Thyroid gland (tissue), 4 donors: ENCODE measurements around the gene TMEM52B. TPM values are rescaled to one million over a fixed set of nuclear protein-coding genes. Genes with fewer than 3 reads are reported as not detected.

Source experiments
- DNase-seq, 2 donors: peaks; one replicate each; pipeline ENCODE4 v3.0.0-alpha.2; 2019
- H3K27ac ChIP-seq, 3 donors: fragments of 200-600 bp; sonication (generic); 1 replicate in 2 of 3; 2 replicates in 1 of 3; pipeline ENCODE4 v1.5.1; 2016 to 2019; ENCODE audit warnings: mild to moderate bottlenecking in 1 of 3, moderate library complexity in 1 of 3
- H3K27me3 ChIP-seq: fragments of 200-600 bp; sonication (generic); one replicate; pipeline ENCODE4 v1.5.1; 2019
- H3K36me3 ChIP-seq, 2 donors: fragments of 200-600 bp; sonication (generic); one replicate each; pipeline ENCODE4 v1.5.1; 2016 to 2019
- H3K4me1 ChIP-seq, 2 donors: fragments of 200-600 bp; sonication (generic); one replicate each; pipeline ENCODE4 v1.5.1; 2017 to 2019
- H3K4me3 ChIP-seq, 3 donors: fragments of 200-600 bp; sonication (generic); replicated peaks in 1 of 3; 1 replicate in 2 of 3; 2 replicates in 1 of 3; pipeline ENCODE4 v1.5.1; 2016; ENCODE audit warnings: mild to moderate bottlenecking in 1 of 3
- H3K9me3 ChIP-seq: fragments of 200-600 bp; sonication (generic); one replicate; pipeline ENCODE4 v1.5.1; 2017
- CTCF ChIP-seq, 6 experiments: fragments of 200-600 bp in 3 of 6; fragments of 450-650 bp in 3 of 6; sonication (generic) in 3 of 6; IDR thresholded peaks; one replicate each; pipeline ENCODE4 v1.5.1; 2016 to 2019; ENCODE audit warnings: antibody characterized with exemption in 6 of 6, mild to moderate bottlenecking in 2 of 6, inconsistent platforms in 1 of 6, moderate library complexity in 1 of 6
- POLR2A ChIP-seq, 2 donors: fragments of 450-650 bp; IDR thresholded peaks; one replicate each; pipeline ENCODE4 v1.6.1; 2017; ENCODE audit warnings: antibody characterized with exemption in 2 of 2, mild to moderate bottlenecking in 2 of 2, moderate library complexity in 1 of 2
- WGBS, 2 donors: methylation state at CpG; one replicate each; pipeline ENCODE4 v1.1.5; 2017; 5-methylcytosine and 5-hydroxymethylcytosine counted together
- intact Hi-C: fragments of 100-400 bp; cut with DNase I; formaldehyde crosslinking; loops from one replicate; pipeline ENCODE4 v1.15.1; 2023
- total RNA-seq, 4 donors: library from RNA; depleted of rRNA; stranded (reverse); fragments of >200 nt; gene quantifications; one replicate each; pipeline ENCODE4 v1.2.3, GENCODE V29; 2016

The TMEM52B gene
- total RNA-seq, 4 donors from 2014 or later = not detected

GRCh38 chr12:10211101-10211939 lies 32.5 kb downstream of the TMEM52B start:
- DNase-seq = peak in 1 of 2 donors; percentile 22
- WGBS, 2 donors = 92 to 96% methylated on average over 25 of the region's 25 CpGs
- intact Hi-C loops = no loop called here
- Histone ChIP-seq H3K36me3 (no peaks in the 10 kb centered on the region), H3K27ac (peak overlapping the region; percentile 99 to 100 (median 99)), H3K27me3 (no peaks in the 10 kb centered on the region), H3K4me3 (no peak overlapping the region), H3K9me3 (no peaks in the 10 kb centered on the region), H3K4me1 (peaks cover 13 to 14% of the 10 kb centered on the region in 2 donors)
- no peak for TF ChIP-seq POLR2A (IDR thresholded peaks at IDR 0.05)
- TF ChIP-seq CTCF (IDR thresholded peaks at IDR 0.05) = no peak

GRCh38 chr12:10211940-10212738 lies 33.3 kb downstream of the TMEM52B start:
- WGBS, 2 donors = 31 to 38% methylated on average over 30 to 40 of the region's 40 CpGs
- Histone ChIP-seq H3K36me3 (no peaks in the 10 kb centered on the region), H3K27ac (peak overlapping the region; percentile 99 to 100 (median 99)), H3K4me1 (peaks cover 13 to 14% of the 10 kb centered on the region in 2 donors), H3K4me3 (peak overlapping the region in 2 of 3 donors; percentile 60 to 75), H3K9me3 (no peaks in the 10 kb centered on the region), H3K27me3 (no peaks in the 10 kb centered on the region)
- intact Hi-C loops = no loop called here
- no peak for TF ChIP-seq CTCF (IDR thresholded peaks at IDR 0.05)
- TF ChIP-seq POLR2A (IDR thresholded peaks at IDR 0.05) = peak in 1 of 2 donors; percentile 92
- DNase-seq = peak; percentile 98 to 99

- Histone ChIP-seq H3K9me3 (no peaks in the 10 kb centered on the region), H3K4me3 (peak within 1 kb of the TSS; percentile 60 to 83 (median 75)), H3K36me3 (peaks cover 0 to under 1% of the 10 kb centered on the region in 2 donors), H3K27ac (peak within 1 kb of the TSS; percentile 99 to 100 (median 99)), H3K27me3 (no peaks in the 10 kb centered on the region), H3K4me1 (peaks cover 13 to 14% of the 10 kb centered on the region in 2 donors)
- 0 to 1% methylated on average over 26 to 35 of the region's 35 CpGs for WGBS, 2 donors
- intact Hi-C loops = no loop called here
- DNase-seq = peak; percentile 81 to 82
- TF ChIP-seq POLR2A (IDR thresholded peaks at IDR 0.05) (peak; percentile 67 to 71), CTCF (IDR thresholded peaks at IDR 0.05) (peak in 1 of 6 experiments; percentile 13)
These were observed 33.9 kb downstream of the TMEM52B start, which contains the start of gene GABARAPL1 for GRCh38 chr12:10212739-10213131. TSS of gene GABARAPL1 (plus strand) at chr12:10212877. CDS start at chr12:10213130, 253 bp downstream.

- TF ChIP-seq POLR2A (IDR thresholded peaks at IDR 0.05) (no peak), CTCF (IDR thresholded peaks at IDR 0.05) (no peak)
- DNase-seq = peak; percentile 70 to 72
- Histone ChIP-seq H3K36me3 (peaks cover 4 to 7% of the 10 kb centered on the region in 2 donors), H3K27ac (peak overlapping the region; percentile 99 to 100 (median 99)), H3K27me3 (no peaks in the 10 kb centered on the region), H3K4me1 (peaks cover 13 to 14% of the 10 kb centered on the region in 2 donors), H3K9me3 (no peaks in the 10 kb centered on the region), H3K4me3 (peak overlapping the region; percentile 60 to 83 (median 75))
- 1% methylated on average over 39 to 43 of the region's 47 CpGs for WGBS, 2 donors
- intact Hi-C loops = no loop called here
These were observed 34.6 kb downstream of the TMEM52B start for GRCh38 chr12:10213168-10214135.
